K562 (cell line): Measurements from ENCODE around the gene ENG. TPM values are rescaled to one million over a fixed set of nuclear protein-coding genes. Genes with fewer than 3 reads are reported as not detected.

ENCODE experiments used
- ATAC-seq: fragments of 200-7000 bp; cut with Tn5 transposase; 3 replicates; pipeline ENCODE4 v1.9.1; 2020; ENCODE audit warnings: moderate library complexity
- BruUV-seq: library from RNA; stranded (reverse); fragments of 400-500 nt; replicated peaks from 2 replicates; lab custom pipeline; 2021; lab: Mats Ljungman, UMichigan
- CTCF ChIA-PET: fragments of 300-600 bp; formaldehyde crosslinking; extraction: SDS; loops from one replicate; lab custom pipeline; 2021; ENCODE audit warnings: low intra/inter-chr PET ratio; lab: Yijun Ruan, JAX
- POLR2A ChIA-PET: fragments of 300-600, 350-650 bp; sonication (Branson Sonifier 250); formaldehyde crosslinking; extraction: SDS; loops from one replicate; lab custom pipeline; 2021; ENCODE audit warnings: antibody characterized with exemption, inconsistent platforms; lab: Yijun Ruan, JAX
- DNase-seq, 4 experiments: peaks; one replicate each; pipeline versions ENCODE4 v3.0.0 to v3.0.0-alpha.2; 2011 to 2018; ENCODE audit warnings: low spot score in 3 of 4, mixed read lengths in 3 of 4; ENCODE audit errors: extremely low read depth in 1 of 4
- FAIRE-seq: peaks from 2 replicates; lab custom pipeline; 2011; peaks lifted over from hg19 to GRCh38; lab: Jason Lieb, UNC
- H2AFZ ChIP-seq: 2 replicates; pipeline ENCODE4 v1.6.0; 2011; ENCODE audit warnings: low read depth, low read length, control low read depth, inconsistent platforms
- H3K27ac ChIP-seq: fragments of 200-600 bp; 3 replicates; pipeline ENCODE4 v1.8.0; 2011; ENCODE audit warnings: low read depth, mild to moderate bottlenecking, control low read depth, inconsistent platforms, low read length, moderate library complexity, mixed read lengths; ENCODE audit errors: extremely low read depth
- H3K27me3 ChIP-seq, 2 experiments: fragments of 300-600 bp in 1 of 2; 2 replicates in 1 of 2; 3 replicates in 1 of 2; pipeline versions ENCODE4 v1.6.0 to v1.8.0; 2011; ENCODE audit warnings: inconsistent platforms in 2 of 2, low read length in 2 of 2, mild to moderate bottlenecking in 1 of 2, mixed read lengths in 1 of 2, moderate library complexity in 1 of 2; ENCODE audit not compliant: control insufficient read depth in 2 of 2, insufficient read depth in 2 of 2
- H3K36me3 ChIP-seq: fragments of 300-600 bp; 3 replicates; pipeline ENCODE4 v1.8.0; 2011; ENCODE audit warnings: mild to moderate bottlenecking, low read length, inconsistent platforms; ENCODE audit not compliant: control insufficient read depth, insufficient read depth
- H3K4me1 ChIP-seq, 2 experiments: fragments of 200-600 bp in 1 of 2; replicated peaks in 1 of 2; 2 replicates in 1 of 2; 3 replicates in 1 of 2; pipeline versions ENCODE4 v1.5.1 to v1.8.0; 2011; ENCODE audit warnings: inconsistent platforms in 2 of 2, low read length in 2 of 2, mild to moderate bottlenecking in 1 of 2, mixed read lengths in 1 of 2, moderate library complexity in 1 of 2; ENCODE audit not compliant: control insufficient read depth in 2 of 2, insufficient read depth in 2 of 2
- H3K4me2 ChIP-seq: 2 replicates; pipeline ENCODE4 v1.6.1; 2011; ENCODE audit warnings: low read length, control low read depth, inconsistent platforms, mixed read lengths; ENCODE audit not compliant: insufficient read depth
- H3K4me3 ChIP-seq: fragments of 200-600 bp; sonication (generic), shearing (Covaris generic); 2 replicates; pipeline ENCODE4 v1.5.1; 2016; ENCODE audit warnings: control low read depth, inconsistent platforms
- H3K79me2 ChIP-seq: fragments of 200-600 bp; 3 replicates; pipeline ENCODE4 v1.8.0; 2011; ENCODE audit warnings: low read length, inconsistent platforms; ENCODE audit not compliant: control insufficient read depth, insufficient read depth
- H3K9ac ChIP-seq, 2 experiments: 2 replicates each; pipeline versions ENCODE4 v1.6.0 to v1.6.1; 2011; ENCODE audit warnings: low read depth in 2 of 2, low read length in 2 of 2, control low read depth in 1 of 2, inconsistent platforms in 1 of 2, mild to moderate bottlenecking in 1 of 2, mixed read lengths in 1 of 2; ENCODE audit not compliant: insufficient read depth in 1 of 2
- H3K9me1 ChIP-seq: one replicate; pipeline ENCODE4 v1.6.0; 2011; ENCODE audit warnings: inconsistent platforms, mild to moderate bottlenecking, low read length, moderate library complexity; ENCODE audit not compliant: control insufficient read depth, insufficient read depth
- H3K9me3 ChIP-seq: replicated peaks from 2 replicates; pipeline ENCODE4 v1.5.1; 2011; ENCODE audit warnings: low read depth, low read length, inconsistent platforms; ENCODE audit not compliant: control insufficient read depth, insufficient read depth
- H4K20me1 ChIP-seq: replicated peaks from 2 replicates; pipeline ENCODE4 v1.6.1; 2011; ENCODE audit warnings: low read length, inconsistent platforms, mixed read lengths; ENCODE audit not compliant: control insufficient read depth, insufficient read depth
- FOXM1 ChIP-seq, 2 experiments: fragments of 450-650 bp in 1 of 2; sonication (generic) in 1 of 2; formaldehyde crosslinking in 1 of 2; IDR thresholded peaks; 2 replicates each; pipeline versions ENCODE4 v1.6.1 to v1.9.0; 2017 to 2022; ENCODE audit warnings: low read depth in 2 of 2, mild to moderate bottlenecking in 2 of 2, missing genetic modification reagents in 1 of 2, moderate library complexity in 1 of 2
- HMGN3 ChIP-seq: IDR thresholded peaks from 2 replicates; pipeline ENCODE4 v1.6.1; 2011; ENCODE audit warnings: borderline replicate concordance, low read depth, mild to moderate bottlenecking, mixed read lengths, low read length; ENCODE audit not compliant: insufficient read length; ENCODE audit errors: extremely low read depth
- KDM5B ChIP-seq: fragments of 200-600 bp; sonication (generic); IDR thresholded peaks from 2 replicates; pipeline ENCODE4 v1.6.1; 2012; ENCODE audit warnings: low read depth, mild to moderate bottlenecking, moderate library complexity, low read length, control low read depth, inconsistent platforms; ENCODE audit not compliant: insufficient replicate concordance
- NBN ChIP-seq: fragments of 450-650 bp; IDR thresholded peaks from 2 replicates; pipeline ENCODE4 v1.6.1; 2016; ENCODE audit warnings: low read depth, mild to moderate bottlenecking
- NFIC ChIP-seq: fragments of 450-650 bp; IDR thresholded peaks from 2 replicates; pipeline ENCODE4 v1.6.1; 2017; ENCODE audit warnings: mild to moderate bottlenecking, inconsistent platforms
- PHF8 ChIP-seq: fragments of 200-600 bp; sonication (generic); IDR thresholded peaks from 2 replicates; pipeline ENCODE4 v1.6.1; 2012; ENCODE audit warnings: mixed run types, mild to moderate bottlenecking, inconsistent platforms, low read length, moderate library complexity, borderline replicate concordance
- POLR2AphosphoS2 ChIP-seq: IDR thresholded peaks from 2 replicates; pipeline ENCODE4 v1.6.1; 2012; ENCODE audit warnings: low read length, improper control_type of control experiment
- RB1 ChIP-seq: fragments of 450-650 bp; IDR thresholded peaks from 2 replicates; pipeline ENCODE4 v1.6.1; 2017; ENCODE audit warnings: low read depth, mild to moderate bottlenecking
- RBFOX2 ChIP-seq: fragments of 200-400 bp; formaldehyde crosslinking; IDR thresholded peaks from 2 replicates; pipeline ENCODE4 v1.6.1; 2017; ENCODE audit warnings: low read depth, mild to moderate bottlenecking, low read length, moderate library complexity
- RFX1 ChIP-seq: fragments of 450-650 bp; IDR thresholded peaks from 2 replicates; pipeline ENCODE4 v1.6.1; 2016; ENCODE audit warnings: mild to moderate bottlenecking, moderate library complexity
- SMARCE1 ChIP-seq: fragments of 450-650 bp; IDR thresholded peaks from 2 replicates; pipeline ENCODE4 v1.7.1; 2016; ENCODE audit warnings: mild to moderate bottlenecking
- SPI1 ChIP-seq: IDR thresholded peaks from 2 replicates; pipeline ENCODE4 v1.6.1; 2011; ENCODE audit warnings: low read depth, low read length, control low read depth, borderline replicate concordance
- VEZF1 ChIP-seq: fragments of 200-800 bp; sonication (Bioruptor generic); IDR thresholded peaks from 2 replicates; pipeline ENCODE4 v1.6.1; 2017; ENCODE audit warnings: missing genetic modification characterization, missing compliant biosample characterization
- ZKSCAN3 ChIP-seq: fragments of 250-450 bp; sonication (Bioruptor Pico); IDR thresholded peaks from 2 replicates; pipeline ENCODE4 v1.4.0; 2020
- WGBS: fragments of 100-300 bp; shearing (Covaris generic); methylation state at CpG from one replicate; pipeline ENCODE4 v1.1.6; 2016; ENCODE audit warnings: low coverage, mixed read lengths; ENCODE audit not compliant: insufficient coverage; ENCODE audit errors: missing lambda C conversion rate; 5-methylcytosine and 5-hydroxymethylcytosine counted together
- in situ Hi-C: fragments of 300-500 bp; cut with MboI; formaldehyde crosslinking; loops from 4 replicates; pipeline ENCODE4 v1.15.0; 2018; ENCODE audit warnings: inconsistent platforms, mixed read lengths
- intact Hi-C: fragments of 100-400 bp; cut with micrococcal nuclease; formaldehyde crosslinking; loops from 2 replicates; pipeline ENCODE4 v1.14.2; 2022
- polyA plus RNA-seq, 8 experiments: library from polyadenylated mRNA; depleted of rRNA in 4 of 8; stranded (reverse) in 5 of 8; unstranded in 3 of 8; fragments of >200 nt; fragmentation: Nextera tagmentation in 2 of 8; fragmentation: Illumina TruSeq in 1 of 8; extraction: Ambion mirVana in 2 of 8; extraction: Trizol in 1 of 8; gene quantifications; 2 replicates each; pipeline versions ENCODE4 v1.2.1 to v1.2.3, GENCODE V29; 2011 to 2014; ENCODE audit warnings: inconsistent platforms in 1 of 8, missing spikeins in 1 of 8
- total RNA-seq, 7 experiments: library from RNA; depleted of rRNA in 6 of 7; stranded (reverse); fragments of >200 nt in 6 of 7; fragmentation: Illumina TruSeq in 2 of 7; extraction: Trizol in 2 of 7; gene quantifications; 2 replicates each; pipeline versions ENCODE4 v1.2.1 to v1.2.3, GENCODE V29; 2011 to 2021; ENCODE audit warnings: low replicate concordance in 1 of 7
- TF ChIP-seq, protein P1 (sequence below): sonication (generic); formaldehyde crosslinking; IDR thresholded peaks from 2 replicates; pipeline ENCODE4 v1.8.1; 2023; ENCODE audit warnings: mild to moderate bottlenecking, missing genetic modification reagents, moderate library complexity
- TF ChIP-seq, protein P2 (sequence below): sonication (generic); formaldehyde crosslinking; IDR thresholded peaks from 2 replicates; pipeline ENCODE4 v1.8.1; 2022; ENCODE audit warnings: missing genetic modification reagents

ENG gene
- total and polyA plus RNA-seq, 9 of the 15 experiments (the other 6 are each of a cell fraction or from before 2014, with no cell fraction given) = 0.04 to 0.40 (median 0.14) TPM; not detected in 1

- FAIRE-seq = peak; percentile 68
- peaks cover 24 to 48% of the 10 kb centered on the region in 2 experiments for H3K4me1 ChIP-seq
- TF ChIP-seq NBN (0 out of 2 replicates have a peak, but pooled peaks have one; percentile 36), NFIC (no peak), HMGN3 (peak; percentile 34), FOXM1 (IDR thresholded peaks at IDR 0.05; ENCODE audit: low read depth) (peak; percentile 80), FOXM1 (CRISPR knock-in tag; IDR thresholded peaks at IDR 0.05; ENCODE audit: low read depth) (no peak), VEZF1 (CRISPR knock-in tag) (peak; percentile 77), SMARCE1 (no peak), KDM5B (peak; percentile 24), SPI1 (peak; percentile 46; the same call in 1 of the 2 replicates), PHF8 (0 out of 2 replicates have a peak, but pooled peaks have one; percentile 23), RB1 (peak; percentile 15; the same call in 1 of the 2 replicates), RBFOX2 (peak; percentile 61), ZKSCAN3 (CRISPR knock-in tag) (no peak), RFX1 (no peak), POLR2AphosphoS2 (no peak)
- TF ChIP-seq, protein P1, sequence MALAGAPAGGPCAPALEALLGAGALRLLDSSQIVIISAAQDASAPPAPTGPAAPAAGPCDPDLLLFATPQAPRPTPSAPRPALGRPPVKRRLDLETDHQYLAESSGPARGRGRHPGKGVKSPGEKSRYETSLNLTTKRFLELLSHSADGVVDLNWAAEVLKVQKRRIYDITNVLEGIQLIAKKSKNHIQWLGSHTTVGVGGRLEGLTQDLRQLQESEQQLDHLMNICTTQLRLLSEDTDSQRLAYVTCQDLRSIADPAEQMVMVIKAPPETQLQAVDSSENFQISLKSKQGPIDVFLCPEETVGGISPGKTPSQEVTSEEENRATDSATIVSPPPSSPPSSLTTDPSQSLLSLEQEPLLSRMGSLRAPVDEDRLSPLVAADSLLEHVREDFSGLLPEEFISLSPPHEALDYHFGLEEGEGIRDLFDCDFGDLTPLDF (CRISPR knock-in tag) = no peak
- TF ChIP-seq, protein P2, sequence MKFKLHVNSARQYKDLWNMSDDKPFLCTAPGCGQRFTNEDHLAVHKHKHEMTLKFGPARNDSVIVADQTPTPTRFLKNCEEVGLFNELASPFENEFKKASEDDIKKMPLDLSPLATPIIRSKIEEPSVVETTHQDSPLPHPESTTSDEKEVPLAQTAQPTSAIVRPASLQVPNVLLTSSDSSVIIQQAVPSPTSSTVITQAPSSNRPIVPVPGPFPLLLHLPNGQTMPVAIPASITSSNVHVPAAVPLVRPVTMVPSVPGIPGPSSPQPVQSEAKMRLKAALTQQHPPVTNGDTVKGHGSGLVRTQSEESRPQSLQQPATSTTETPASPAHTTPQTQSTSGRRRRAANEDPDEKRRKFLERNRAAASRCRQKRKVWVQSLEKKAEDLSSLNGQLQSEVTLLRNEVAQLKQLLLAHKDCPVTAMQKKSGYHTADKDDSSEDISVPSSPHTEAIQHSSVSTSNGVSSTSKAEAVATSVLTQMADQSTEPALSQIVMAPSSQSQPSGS = no peak
Measured at GRCh38 chr9:127778280-127779135, 76.0 kb downstream of the ENG start, which contains the start of gene SH2D3C. TSS of gene SH2D3C (minus strand) at chr9:127778666. CDS start at chr9:127778627, 39 bp downstream.

More at GRCh38 chr9:127778280-127779135, 76.0 kb downstream of the ENG start, which contains the start of gene SH2D3C:
- no peaks in the 10 kb centered on the region for H3K36me3 ChIP-seq
- no peak within 1 kb of the TSS for H3K4me3 ChIP-seq
- CTCF ChIA-PET = no interaction called here
- H3K27me3 ChIP-seq = no peaks in the 10 kb centered on the region
- POLR2A ChIA-PET = interaction anchor here (1.1 kb wide), 1 partner anchor 12 kb away, joined by 4 read pairs; no protein-coding TSS in a partner anchor
- no peaks in the 10 kb centered on the region for H3K79me2 ChIP-seq
- H3K27ac ChIP-seq = no peak within 1 kb of the TSS; the same call in 2 of the 3 replicates
- H4K20me1 ChIP-seq = no peaks in the 10 kb centered on the region
- intact Hi-C loops (no loop called here), in situ Hi-C loops (no loop called here)
- ATAC-seq = peak; percentile 78
- H3K9me1 ChIP-seq = no peaks in the 10 kb centered on the region
- no TSS peak for BruUV-seq
- H3K4me2 ChIP-seq = peak within 1 kb of the TSS; percentile 6; the same call in 1 of the 2 replicates
- WGBS = 29% methylated on average over 13 of the region's 13 CpGs
- no peaks in the 10 kb centered on the region for H3K9me3 ChIP-seq
- peak in 3 of 4 experiments; percentile 37 to 46 (median 44) for DNase-seq
- peak within 1 kb of the TSS; percentile 4 to 75; a peak in 3 of 4 replicates for H3K9ac ChIP-seq
- H2AFZ ChIP-seq = peak within 1 kb of the TSS; percentile 3; the same call in 1 of the 2 replicates
